H1 (cell line): ENCODE data around the gene ALDH3B1. TPM values are rescaled to one million over a fixed set of nuclear protein-coding genes. Genes with fewer than 3 reads are reported as not detected.

ENCODE experiments used
- CBX8 ChIP-seq: fragments of 300-800, 300-1000 bp; sonication (generic); IDR thresholded peaks from 2 replicates; pipeline ENCODE4 v1.7.1; 2016; ENCODE audit warnings: low read depth, low read length, borderline replicate concordance
- CHD7 ChIP-seq: fragments of 300-600 bp; sonication (generic); IDR thresholded peaks from 2 replicates; pipeline ENCODE4 v1.7.1; 2012; ENCODE audit warnings: low read length, moderate library complexity, mild to moderate bottlenecking, inconsistent platforms; ENCODE audit not compliant: insufficient replicate concordance
- CTBP2 ChIP-seq: IDR thresholded peaks from 2 replicates; pipeline ENCODE4 v1.7.0; 2011; ENCODE audit warnings: borderline replicate concordance, mild to moderate bottlenecking, moderate library complexity, mixed read lengths, low read length; ENCODE audit not compliant: insufficient read depth, insufficient read length
- GABPA ChIP-seq: IDR thresholded peaks from 2 replicates; pipeline ENCODE4 v1.6.1; 2011; ENCODE audit warnings: mild to moderate bottlenecking, low read length, moderate library complexity, borderline replicate concordance; ENCODE audit not compliant: insufficient read depth
- HDAC2 ChIP-seq, 2 experiments: fragments of 300-600 bp in 1 of 2; sonication (generic) in 1 of 2; IDR thresholded peaks; 2 replicates each; pipeline ENCODE4 v1.6.1; 2011 to 2012; ENCODE audit warnings: low read depth in 2 of 2, low read length in 2 of 2, mild to moderate bottlenecking in 2 of 2, moderate library complexity in 2 of 2, borderline replicate concordance in 1 of 2, inconsistent platforms in 1 of 2
- KDM4A ChIP-seq: IDR thresholded peaks from one replicate; pipeline ENCODE4 v1.7.1; 2012; ENCODE audit warnings: low read depth, mild to moderate bottlenecking, moderate library complexity, low read length, inconsistent platforms; ENCODE audit not compliant: severe bottlenecking
- RBBP5 ChIP-seq: IDR thresholded peaks from 2 replicates; pipeline ENCODE4 v1.7.1; 2012; ENCODE audit warnings: low read depth, mild to moderate bottlenecking, inconsistent platforms, low read length, moderate library complexity, borderline replicate concordance
- SP1 ChIP-seq: IDR thresholded peaks from 2 replicates; pipeline ENCODE4 v1.6.1; 2011; ENCODE audit warnings: low read depth, low read length
- TCF12 ChIP-seq: IDR thresholded peaks from 2 replicates; pipeline ENCODE4 v1.6.1; 2011; ENCODE audit warnings: low read depth, mild to moderate bottlenecking, low read length
- polyA plus RNA-seq, 7 experiments: library from polyadenylated mRNA; depleted of rRNA in 3 of 7; stranded (reverse) in 5 of 7; unstranded in 2 of 7; fragments of >200 nt in 5 of 7; fragments of 200-250 nt in 2 of 7; gene quantifications; 1 replicate in 5 of 7; 2 replicates in 1 of 7; 4 replicates in 1 of 7; pipeline versions ENCODE4 v1.2.1 to v1.2.3, GENCODE V29; 2011 to 2013; ENCODE audit warnings: missing spikeins in 2 of 7, mixed read lengths in 2 of 7
- total RNA-seq: library from RNA; stranded (reverse); fragmentation: NEBNext Ultra II Directional; extraction: Animal tissue kit (Norgen Biotek cat#: 25700); gene quantifications from 2 replicates; pipeline ENCODE4 v1.2.1, GENCODE V29; 2021

The ALDH3B1 gene
- total and polyA plus RNA-seq, 2 of the 8 experiments (the other 6 are each of a cell fraction or from before 2014, with no cell fraction given): 0.32 to 0.47 TPM

GRCh38 chr11:68012044-68012842, 2.1 kb downstream of the ALDH3B1 start (continued):
- TF ChIP-seq SP1: no peak
- TF ChIP-seq CHD7: no peak
- no peak for TF ChIP-seq CTBP2
- no peak for TF ChIP-seq HDAC2 (IDR thresholded peaks at IDR 0.05; ENCODE audit: borderline replicate concordance in 1 of 2, low read depth in 2 of 2, low read length in 2 of 2)
- no peak for TF ChIP-seq TCF12
- TF ChIP-seq CBX8: no peak
- TF ChIP-seq RBBP5: no peak
- TF ChIP-seq KDM4A: no peak
- no peak for TF ChIP-seq GABPA
